ENCODE data around the gene KLRC1.

DNA sequence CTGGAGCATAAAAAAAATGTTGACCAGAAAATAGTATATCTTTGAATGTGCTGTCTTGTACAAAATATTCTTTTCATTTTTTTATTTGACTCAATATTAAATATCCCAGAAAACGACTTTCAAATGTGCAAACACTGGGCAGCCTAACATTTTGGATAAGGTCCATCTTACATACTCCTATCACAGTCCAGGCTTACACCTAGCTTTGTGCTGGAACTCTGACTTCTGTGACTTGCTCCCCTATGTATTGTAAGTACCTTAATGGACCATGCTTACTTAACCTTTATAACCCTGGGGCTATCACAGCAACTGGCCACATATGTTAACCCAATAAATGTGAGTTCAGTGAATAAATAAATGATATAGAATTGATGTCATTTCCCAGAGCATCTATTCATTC lies 44.9 kb upstream of the KLRC1 start:
- TF ChIP-seq POLR2AphosphoS5 (IDR thresholded peaks at IDR 0.05; ENCODE audit: low read depth, low read length) = no peak
- TF ChIP-seq POLR2A (IDR thresholded peaks at IDR 0.05; ENCODE audit: low read depth, low read length) = no peak
- TF ChIP-seq SPI1 (IDR thresholded peaks at IDR 0.05; ENCODE audit: low read depth, low read length) = no peak
- TF ChIP-seq TAF1 (IDR thresholded peaks at IDR 0.05; ENCODE audit: low read depth, low read length) = no peak
- no peak for TF ChIP-seq POU2F2 (IDR thresholded peaks at IDR 0.05; ENCODE audit: low read depth, low read length)

All from GM12891 (cell line).